MM.1S (cell line): ENCODE results near the gene NEGR1.

ENCODE experiments used
- CTCF ChIP-seq: fragments of 300-600 bp; sonication (generic); IDR thresholded peaks from 2 replicates; pipeline ENCODE4 v1.5.1; 2016; ENCODE audit warnings: antibody characterized with exemption, low read length, mixed read lengths
- EZH2 ChIP-seq: fragments of 300-600 bp; sonication (generic); optimal IDR thresholded peaks from 2 replicates; pipeline ENCODE3; 2017; ENCODE audit warnings: low read depth, mild to moderate bottlenecking, antibody characterized with exemption, low read length, mixed read lengths

GRCh38 chr1:71647513-71648300 is 634.6 kb downstream of the NEGR1 start:
- TF ChIP-seq CTCF (no peak), EZH2 (no peak)
